CD4-positive, alpha-beta T cell treated with Interleukin-6 at 100 ng/mL for 8 hours (primary cell): ENCODE results near the gene CAPG.
"Not testable (repeated sequence)": the region's sequence is repeated elsewhere in the genome, so short reads cannot be mapped to it uniquely, and the experiment has no call there.

Source experiments
- DNase-seq: peaks from one replicate; pipeline ENCODE4 v3.0.0-alpha.2; 2020; ENCODE audit warnings: mixed read lengths, low spot score

CAPG gene

DNA sequence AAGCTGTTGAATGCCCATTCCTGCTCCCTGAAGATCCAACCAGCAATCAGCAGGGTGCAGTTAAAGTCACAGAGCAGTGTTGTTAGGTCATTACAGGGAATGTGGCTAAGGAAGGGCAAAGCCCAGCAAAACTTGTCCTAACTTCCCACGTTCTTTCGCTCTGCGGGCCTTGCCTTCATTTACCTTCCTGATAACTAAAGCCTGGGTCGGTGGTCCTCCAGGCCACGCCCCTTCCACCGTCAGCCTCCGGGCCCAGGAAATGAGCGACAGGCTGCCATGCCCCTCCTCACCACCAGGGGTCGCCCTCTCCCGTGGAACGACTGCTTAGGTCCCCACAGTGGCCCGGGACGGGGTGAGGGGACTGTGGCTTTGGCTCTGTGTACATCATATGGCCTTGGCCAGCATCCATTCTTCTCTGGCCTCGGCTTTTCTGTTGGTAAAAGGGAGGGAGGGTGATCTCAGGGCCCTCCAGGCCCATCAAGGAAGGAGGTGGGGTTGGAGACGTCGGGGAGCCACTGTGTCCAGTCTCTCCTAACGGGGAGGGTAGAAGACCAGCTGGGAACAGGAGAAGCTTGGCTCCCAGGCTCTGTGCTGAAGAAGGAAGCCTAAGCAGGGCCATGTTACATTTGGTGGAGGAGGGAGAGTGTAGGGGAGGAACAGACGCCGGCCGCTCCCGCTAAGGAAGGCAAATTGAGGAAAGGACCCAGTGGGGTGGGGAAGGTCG, 10.5 kb upstream of the CAPG start:
- DNase-seq = peak; percentile 83

GRCh38 chr2:85419009-85419675, 9.0 kb upstream of the CAPG start:
- no peak for DNase-seq

GRCh38 chr2:85418132-85419008, 8.2 kb upstream of the CAPG start, which contains the start of gene SH2D6:
Gene SH2D6, plus strand, starts transcription at chr2:85418714. Its CDS starts 10,752 bp downstream, at chr2:85429466.
- peak; percentile 79 for DNase-seq

DNA sequence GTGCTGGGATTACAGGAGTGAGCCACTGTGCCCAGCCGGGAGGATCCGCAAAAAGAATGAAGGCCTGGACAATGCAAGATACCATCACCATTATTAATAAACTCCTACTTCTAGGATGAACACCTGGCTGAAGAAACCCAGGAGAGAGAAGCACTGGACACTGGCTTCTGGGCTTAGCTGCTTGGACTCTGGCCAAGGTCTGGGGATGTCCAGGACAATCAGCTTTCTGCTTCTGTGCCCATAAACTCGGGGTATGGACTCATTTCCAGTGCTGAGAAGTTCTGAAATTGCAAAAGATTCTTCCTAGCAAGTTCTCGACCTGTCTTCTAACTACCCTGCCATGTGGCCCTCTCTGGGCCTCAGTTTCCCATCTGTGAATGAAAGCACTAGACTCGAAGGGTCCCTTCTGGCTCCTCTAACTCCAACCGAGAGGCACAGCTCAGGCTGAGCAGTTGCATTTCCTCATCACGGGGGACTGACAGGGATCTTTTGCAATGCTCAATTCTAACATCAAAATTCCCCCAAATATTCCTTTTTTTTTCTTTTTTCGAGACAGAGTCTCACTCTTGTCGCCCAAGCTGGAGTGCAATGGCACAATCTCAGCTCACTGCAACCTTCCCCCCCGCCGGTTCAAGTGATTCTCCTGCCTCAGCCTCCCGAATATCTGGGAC, 5.9 kb upstream of the CAPG start:
- no peak for DNase-seq

- DNase-seq = no peak
Observed at GRCh38 chr2:85414761-85415553, 4.8 kb upstream of the CAPG start.

DNA sequence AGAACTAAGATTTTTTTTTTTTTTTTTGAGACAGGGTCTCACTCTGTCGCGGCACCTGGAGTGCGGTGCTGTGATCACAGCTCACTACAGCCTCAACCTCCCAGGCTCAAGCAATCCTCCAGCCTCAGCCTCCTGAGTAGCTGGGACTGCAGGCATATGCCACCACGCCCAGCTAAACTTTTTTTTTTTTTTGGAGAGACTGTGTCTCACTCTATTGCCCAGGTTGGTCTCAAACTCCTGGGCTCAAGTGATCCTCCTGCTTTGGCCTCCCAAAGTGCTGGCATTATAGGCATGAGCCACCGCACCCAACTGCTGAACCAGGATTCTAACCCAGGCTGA, 4.2 kb upstream of the CAPG start:
- not testable (repeated sequence) for DNase-seq

DNA sequence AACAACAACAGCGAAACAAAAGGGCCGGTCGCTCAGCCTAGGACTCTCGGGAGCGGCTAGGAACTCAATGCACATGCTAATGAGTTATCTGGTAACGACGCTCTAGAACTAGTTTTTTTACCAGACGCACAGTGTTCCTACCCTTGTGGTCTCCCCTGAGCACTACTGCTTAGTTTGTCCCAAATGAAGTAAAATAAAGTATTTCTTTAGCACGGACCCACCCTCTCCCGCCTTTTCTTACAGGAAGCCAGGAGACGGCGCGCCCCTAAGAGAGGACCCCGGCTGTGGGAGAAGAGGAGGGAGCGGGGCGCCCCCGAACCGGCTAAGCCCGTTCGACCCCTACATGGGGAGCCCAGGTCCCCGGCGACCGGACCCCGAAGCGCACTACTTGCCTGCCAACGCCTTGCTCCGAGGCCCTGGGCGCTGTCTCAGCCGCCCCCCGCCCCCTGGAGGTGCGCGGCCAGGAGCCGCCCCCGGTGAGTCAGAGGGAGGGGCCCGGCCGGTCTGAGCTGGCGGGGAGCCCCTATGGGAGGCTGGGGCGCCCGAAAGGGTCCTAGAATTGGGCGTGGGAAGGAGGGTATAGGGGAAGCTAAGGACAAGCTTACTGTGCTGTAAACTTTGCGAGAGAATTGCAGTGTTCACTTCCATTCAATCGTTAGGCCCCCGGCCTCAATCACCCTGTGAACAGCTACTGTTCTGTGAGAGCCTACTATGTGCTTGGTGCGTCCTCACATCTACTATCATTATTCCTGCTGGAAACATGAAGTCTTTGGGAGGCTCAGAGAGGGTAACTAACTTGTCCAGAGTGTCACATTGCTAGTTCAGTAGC, 3.6 kb upstream of the CAPG start:
- DNase-seq = no peak

GRCh38 chr2:85411405-85411748, 1.2 kb upstream of the CAPG start:
- DNase-seq = no peak

- DNase-seq = no peak
Observed at GRCh38 chr2:85410584-85411404, 628 bp upstream of the CAPG start.

- peak; percentile 78 for DNase-seq
Observed at GRCh38 chr2:85405201-85406059, 4.7 kb downstream of the CAPG start.

- no peak for DNase-seq
Observed at GRCh38 chr2:85401844-85402243, 8.3 kb downstream of the CAPG start.

DNA sequence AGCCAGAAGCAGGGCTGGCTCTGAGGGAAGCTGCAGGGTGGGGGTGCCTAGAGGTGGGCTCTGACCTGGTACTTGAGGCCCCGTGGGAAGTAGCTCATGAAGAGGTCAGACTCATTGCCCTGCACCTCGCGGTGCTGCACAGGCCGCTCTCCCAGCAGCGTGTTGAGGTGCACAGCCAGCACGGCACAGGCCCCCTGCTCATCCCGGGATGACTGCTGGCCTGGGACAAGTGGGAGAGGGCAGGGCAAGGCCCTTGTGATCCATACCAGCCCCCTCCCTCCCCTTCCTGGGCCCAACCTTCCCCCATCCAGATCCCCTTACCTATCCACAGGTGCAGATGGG, 8.7 kb downstream of the CAPG start:
- DNase-seq = no peak

- no peak for DNase-seq
Observed at GRCh38 chr2:85400541-85401463, 9.4 kb downstream of the CAPG start.

DNA sequence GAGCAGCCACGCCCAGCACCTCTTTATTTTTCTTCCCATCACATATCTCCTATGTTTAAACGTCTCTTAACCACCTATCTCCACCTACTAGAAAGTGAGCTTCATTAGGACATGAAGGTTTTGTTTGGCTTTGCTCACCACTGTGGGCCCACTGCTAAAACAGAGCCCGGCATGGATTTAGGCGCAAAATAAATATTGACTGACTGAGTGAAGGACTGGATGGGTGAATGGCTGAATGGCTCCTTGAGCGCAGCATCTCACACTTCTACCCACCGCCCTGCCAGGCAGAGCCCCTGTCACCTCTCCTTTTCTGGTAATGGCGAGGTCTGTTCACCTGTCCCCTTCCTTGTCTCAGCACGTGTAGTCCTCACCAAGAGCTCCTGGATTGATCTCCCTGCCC, 10.1 kb downstream of the CAPG start:
- DNase-seq = no peak

DNA sequence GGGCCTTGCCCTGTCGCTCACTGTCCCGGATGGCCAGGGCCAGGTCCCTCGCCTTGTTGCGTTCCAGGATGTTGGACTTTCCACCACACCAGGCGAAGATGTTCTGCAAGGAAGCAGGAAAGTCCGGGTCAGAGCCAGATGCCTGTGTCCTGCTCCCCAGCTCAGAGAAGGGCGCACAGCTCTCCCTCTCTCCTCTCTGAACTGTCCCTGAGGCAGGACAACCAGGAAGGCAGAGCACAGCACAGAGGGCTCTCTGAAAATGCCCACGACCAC, 11.0 kb downstream of the CAPG start:
- DNase-seq = no peak

DNA sequence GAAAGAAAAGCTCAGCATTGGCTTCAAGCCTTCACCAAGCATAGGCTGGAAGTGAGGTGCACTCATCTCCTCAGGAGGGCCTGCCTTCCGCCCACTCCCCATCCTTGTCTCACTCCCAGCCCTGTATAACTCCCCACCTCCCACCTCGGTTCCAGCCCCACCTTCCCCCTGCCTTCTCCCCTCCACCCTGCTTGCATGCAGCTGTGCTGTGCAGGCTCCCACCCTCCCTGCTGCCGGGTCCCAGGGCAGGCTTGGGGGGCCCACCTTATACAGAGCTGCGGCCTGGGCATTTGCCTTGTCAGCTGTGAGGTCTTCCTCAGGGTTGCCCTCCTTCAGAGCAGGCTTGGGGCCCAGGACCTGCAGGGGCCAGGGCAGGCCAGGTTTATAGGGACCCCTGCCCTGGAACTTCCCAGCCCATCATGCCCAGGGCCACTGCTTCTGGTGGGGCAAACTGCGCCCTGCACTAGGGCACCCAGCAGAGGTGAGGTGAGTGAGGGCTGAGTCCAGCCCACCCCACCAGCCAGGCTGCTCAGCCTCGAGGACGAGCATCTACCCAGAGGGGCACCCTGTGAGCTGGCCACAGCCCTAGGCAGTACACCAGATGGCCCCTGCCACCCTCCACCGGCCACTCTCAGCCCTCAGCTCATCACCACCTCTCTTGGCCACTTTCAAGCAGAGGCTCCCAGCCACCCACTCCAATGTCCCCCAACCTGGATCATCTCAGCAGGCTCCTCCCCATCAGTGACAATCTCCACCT, 11.6 kb downstream of the CAPG start:
- DNase-seq = no peak

DNA sequence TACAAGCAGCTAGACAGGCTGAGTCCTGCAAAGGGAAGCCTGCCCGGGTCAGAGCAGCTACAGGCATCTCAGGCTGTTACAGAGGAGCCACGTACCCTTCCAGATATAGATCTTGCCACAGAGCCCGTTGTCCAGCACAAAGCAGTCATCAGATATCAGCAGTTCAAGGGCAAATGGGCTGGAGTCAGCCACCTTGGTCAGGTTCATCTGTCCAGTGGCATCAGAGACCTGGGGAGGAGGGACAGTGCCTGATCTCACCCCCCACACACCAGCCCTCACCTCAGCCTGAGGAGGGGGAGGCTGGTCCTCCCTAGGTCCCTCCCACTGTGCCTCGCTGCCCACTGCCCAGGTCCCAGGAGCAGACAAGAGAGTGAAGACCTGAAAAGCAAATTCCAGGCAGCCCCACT, 12.2 kb downstream of the CAPG start:
- no peak for DNase-seq
